ENCODE results near the gene PRUNE2.

PRUNE2 gene

GRCh38 chr9:76730801-76731200 lies 175.1 kb downstream of the PRUNE2 start:
- DNase-seq = no peak

- DNase-seq = no peak
Observed at GRCh38 chr9:76729980-76730737, 175.8 kb downstream of the PRUNE2 start.

GRCh38 chr9:76729116-76729515 lies 176.8 kb downstream of the PRUNE2 start:
- no peak for DNase-seq

GRCh38 chr9:76725885-76726284 lies 180.0 kb downstream of the PRUNE2 start:
- no peak for DNase-seq

- DNase-seq = no peak
Observed at GRCh38 chr9:76725011-76725546, 180.8 kb downstream of the PRUNE2 start.

GRCh38 chr9:76720245-76720644 lies 185.7 kb downstream of the PRUNE2 start:
- DNase-seq = no peak

GRCh38 chr9:76718166-76718565 lies 187.7 kb downstream of the PRUNE2 start:
- no peak for DNase-seq

- DNase-seq = no peak
Observed at GRCh38 chr9:76717613-76718012, 188.3 kb downstream of the PRUNE2 start.

- DNase-seq = no peak
Observed at GRCh38 chr9:76717176-76717575, 188.7 kb downstream of the PRUNE2 start.

GRCh38 chr9:76716085-76716672 lies 189.7 kb downstream of the PRUNE2 start:
- no peak for DNase-seq

GRCh38 chr9:76713381-76713780 lies 192.5 kb downstream of the PRUNE2 start:
- DNase-seq = no peak

- no peak for DNase-seq
Observed at GRCh38 chr9:76709020-76709419, 196.9 kb downstream of the PRUNE2 start.

- DNase-seq = no peak
Observed at GRCh38 chr9:76707510-76707909, 198.4 kb downstream of the PRUNE2 start.

- no peak for DNase-seq
Observed at GRCh38 chr9:76704593-76705204, 201.2 kb downstream of the PRUNE2 start.

- no peak for DNase-seq
Observed at GRCh38 chr9:76703270-76703669, 202.6 kb downstream of the PRUNE2 start.

GRCh38 chr9:76701441-76702039 lies 204.4 kb downstream of the PRUNE2 start:
- DNase-seq = no peak

- no peak for DNase-seq
Observed at GRCh38 chr9:76700916-76701315, 205.0 kb downstream of the PRUNE2 start.

GRCh38 chr9:76699971-76700370 lies 205.9 kb downstream of the PRUNE2 start:
- no peak for DNase-seq

- DNase-seq = no peak
Observed at GRCh38 chr9:76697554-76697953, 208.4 kb downstream of the PRUNE2 start.

GRCh38 chr9:76697081-76697480 lies 208.8 kb downstream of the PRUNE2 start:
- no peak for DNase-seq

- no peak for DNase-seq
Observed at GRCh38 chr9:76693912-76694311, 212.0 kb downstream of the PRUNE2 start.

GRCh38 chr9:76692458-76693129 lies 213.3 kb downstream of the PRUNE2 start:
- DNase-seq = no peak

Data from cortex of kidney (tissue), 1 donor.